GM23338 (cell line): Measurements from ENCODE around the gene KRTAP3-2. TPM values are rescaled to one million over a fixed set of nuclear protein-coding genes. Genes with fewer than 3 reads are reported as not detected.

Experiments
- CREB1 ChIP-seq: fragments of 250-450 bp; sonication (Bioruptor Pico); IDR thresholded peaks from 2 replicates; pipeline ENCODE4 v1.5.0; 2020; ENCODE audit warnings: low read depth, mild to moderate bottlenecking, moderate library complexity
- ETS1 ChIP-seq: IDR thresholded peaks from 2 replicates; pipeline ENCODE4 v1.6.1; 2016; ENCODE audit warnings: antibody characterized with exemption
- NANOG ChIP-seq: IDR thresholded peaks from 2 replicates; pipeline ENCODE4 v1.6.1; 2016; ENCODE audit warnings: antibody characterized with exemption, borderline replicate concordance
- REST ChIP-seq: IDR thresholded peaks from one replicate; pipeline ENCODE4 v1.6.1; 2018; ENCODE audit warnings: antibody characterized with exemption; ENCODE audit not compliant: unreplicated experiment
- ZNF114 ChIP-seq: fragments of 250-450 bp; sonication (Bioruptor Pico); IDR thresholded peaks from 2 replicates; pipeline ENCODE4 v1.5.0; 2020; ENCODE audit warnings: mild to moderate bottlenecking, moderate library complexity
- polyA plus RNA-seq: library from polyadenylated mRNA; unstranded; fragments of >200 nt; fragmentation: Nextera tagmentation; extraction: Ambion mirVana; gene quantifications from 2 replicates; pipeline ENCODE4 v1.2.1, GENCODE V29; 2016
- small RNA-seq: library from RNA; depleted of rRNA; stranded (forward); fragments of <200 nt; gene quantifications from one replicate; pipeline ENCODE3, GENCODE V24; 2014; ENCODE audit warnings: low replicate concordance
- total RNA-seq: library from RNA; depleted of rRNA; stranded (reverse); fragments of >200 nt; shearing (Covaris generic); gene quantifications from 2 replicates; pipeline ENCODE4 v1.2.3, GENCODE V29; 2014; rRNA removed
- TF ChIP-seq, protein P1 (sequence below), 2 experiments: fragments of 200-600 bp in 1 of 2; sonication (generic) in 1 of 2; conservative IDR thresholded peaks; 2 replicates each; pipeline versions ENCODE4 v1.5.1 to v1.6.1; 2016 to 2017; ENCODE audit warnings: antibody characterized with exemption in 2 of 2, low read depth in 2 of 2, mild to moderate bottlenecking in 2 of 2, moderate library complexity in 1 of 2

KRTAP3-2 gene
- total and polyA plus RNA-seq, 2 experiments from 2014 or later = not detected

DNA sequence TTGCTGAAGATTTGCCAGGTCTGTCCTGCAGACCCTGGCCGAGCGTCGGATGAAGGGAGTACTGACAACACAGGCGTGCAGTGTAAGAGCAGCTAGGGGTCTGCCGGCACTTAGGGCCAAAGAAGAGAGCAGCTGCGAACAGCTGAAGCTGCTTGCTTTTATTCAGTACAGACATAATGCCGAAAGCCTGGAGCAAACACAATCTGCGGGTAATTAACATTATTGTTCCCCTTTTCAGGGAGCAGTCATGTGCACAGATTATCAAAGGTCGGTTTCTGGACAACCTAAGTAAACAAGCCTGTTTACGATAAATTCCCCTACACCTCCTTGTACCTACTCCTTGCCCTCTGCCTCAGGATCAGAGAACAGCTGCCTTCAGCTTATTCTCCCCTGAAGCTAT lies 50.3 kb downstream of the KRTAP3-2 start (continued):
- TF ChIP-seq ETS1 (no peak), NANOG (no peak), CREB1 (CRISPR knock-in tag) (no peak), REST (no peak), ZNF114 (CRISPR knock-in tag) (no peak)
- TF ChIP-seq, protein P1, sequence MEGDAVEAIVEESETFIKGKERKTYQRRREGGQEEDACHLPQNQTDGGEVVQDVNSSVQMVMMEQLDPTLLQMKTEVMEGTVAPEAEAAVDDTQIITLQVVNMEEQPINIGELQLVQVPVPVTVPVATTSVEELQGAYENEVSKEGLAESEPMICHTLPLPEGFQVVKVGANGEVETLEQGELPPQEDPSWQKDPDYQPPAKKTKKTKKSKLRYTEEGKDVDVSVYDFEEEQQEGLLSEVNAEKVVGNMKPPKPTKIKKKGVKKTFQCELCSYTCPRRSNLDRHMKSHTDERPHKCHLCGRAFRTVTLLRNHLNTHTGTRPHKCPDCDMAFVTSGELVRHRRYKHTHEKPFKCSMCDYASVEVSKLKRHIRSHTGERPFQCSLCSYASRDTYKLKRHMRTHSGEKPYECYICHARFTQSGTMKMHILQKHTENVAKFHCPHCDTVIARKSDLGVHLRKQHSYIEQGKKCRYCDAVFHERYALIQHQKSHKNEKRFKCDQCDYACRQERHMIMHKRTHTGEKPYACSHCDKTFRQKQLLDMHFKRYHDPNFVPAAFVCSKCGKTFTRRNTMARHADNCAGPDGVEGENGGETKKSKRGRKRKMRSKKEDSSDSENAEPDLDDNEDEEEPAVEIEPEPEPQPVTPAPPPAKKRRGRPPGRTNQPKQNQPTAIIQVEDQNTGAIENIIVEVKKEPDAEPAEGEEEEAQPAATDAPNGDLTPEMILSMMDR (conservative IDR thresholded peaks at IDR 0.05; ENCODE audit: low read depth in 2 of 2) = no peak

Small RNA genes lying within 50 kb of the gene (small RNA-seq; reads per million reads assigned to genes)
- gene KRTAP3-4P = not detected

Other genes with a start within 250 kb of the KRTAP3-2 start
Only the 30 nearest of the 37 such genes appear.
- not detected in 2 replicates for gene KRT28, start 199.9 kb downstream of the KRTAP3-2 start, total RNA-seq
- gene KRT28, start 199.9 kb downstream of the KRTAP3-2 start, polyA plus RNA-seq = not detected in 2 replicates
- 7.8 and 9.6 TPM in 2 replicates for gene KRT10, start 177.3 kb downstream of the KRTAP3-2 start, total RNA-seq
- gene KRT10, start 177.3 kb downstream of the KRTAP3-2 start, polyA plus RNA-seq = 117 and 123 TPM in 2 replicates
- not detected in 2 replicates for gene KRT12, start 132.7 kb downstream of the KRTAP3-2 start, total RNA-seq
- not detected in 2 replicates for gene KRT12, start 132.7 kb downstream of the KRTAP3-2 start, polyA plus RNA-seq
- not detected in 2 replicates for gene KRT20, start 114.7 kb downstream of the KRTAP3-2 start, total RNA-seq
- gene KRT20, start 114.7 kb downstream of the KRTAP3-2 start, polyA plus RNA-seq = not detected in 2 replicates
- gene KRT23, start 62.3 kb downstream of the KRTAP3-2 start, total RNA-seq = not detected in 2 replicates
- not detected in 2 replicates for gene KRT23, start 62.3 kb downstream of the KRTAP3-2 start, polyA plus RNA-seq
- gene KRT39, start 33.0 kb downstream of the KRTAP3-2 start, total RNA-seq = not detected in 2 replicates
- not detected in 2 replicates for gene KRT39, start 33.0 kb downstream of the KRTAP3-2 start, polyA plus RNA-seq
- gene KRT40, start 15.6 kb downstream of the KRTAP3-2 start, total RNA-seq = not detected in 2 replicates
- not detected in 2 replicates for gene KRT40, start 15.6 kb downstream of the KRTAP3-2 start, polyA plus RNA-seq
- not detected in 2 replicates for gene KRTAP3-3, start 5.7 kb downstream of the KRTAP3-2 start, total RNA-seq
- not detected in 2 replicates for gene KRTAP3-3, start 5.7 kb downstream of the KRTAP3-2 start, polyA plus RNA-seq
- not detected in 2 replicates for gene KRTAP3-1, start 9.2 kb upstream of the KRTAP3-2 start, total RNA-seq
- gene KRTAP3-1, start 9.2 kb upstream of the KRTAP3-2 start, polyA plus RNA-seq = not detected in 2 replicates
- not detected in 2 replicates for gene KRTAP1-5, start 27.3 kb upstream of the KRTAP3-2 start, total RNA-seq
- not detected in 2 replicates for gene KRTAP1-5, start 27.3 kb upstream of the KRTAP3-2 start, polyA plus RNA-seq
- not detected in 2 replicates for gene KRTAP1-4, start 30.3 kb upstream of the KRTAP3-2 start, total RNA-seq
- not detected in 2 replicates for gene KRTAP1-4, start 30.3 kb upstream of the KRTAP3-2 start, polyA plus RNA-seq
- gene KRTAP1-3, start 35.0 kb upstream of the KRTAP3-2 start, total RNA-seq = not detected in 2 replicates
- not detected in 2 replicates for gene KRTAP1-3, start 35.0 kb upstream of the KRTAP3-2 start, polyA plus RNA-seq
- gene KRTAP1-1, start 41.5 kb upstream of the KRTAP3-2 start, total RNA-seq = not detected in 2 replicates
- gene KRTAP1-1, start 41.5 kb upstream of the KRTAP3-2 start, polyA plus RNA-seq = not detected in 2 replicates
- gene KRTAP2-1, start 47.4 kb upstream of the KRTAP3-2 start, total RNA-seq = not detected in 2 replicates
- not detected in 2 replicates for gene KRTAP2-1, start 47.4 kb upstream of the KRTAP3-2 start, polyA plus RNA-seq
- gene KRTAP2-2, start 55.3 kb upstream of the KRTAP3-2 start, total RNA-seq = not detected in 2 replicates
- not detected in 2 replicates for gene KRTAP2-2, start 55.3 kb upstream of the KRTAP3-2 start, polyA plus RNA-seq
- not detected in 2 replicates for gene KRTAP2-3, start 60.2 kb upstream of the KRTAP3-2 start, total RNA-seq
- gene KRTAP2-3, start 60.2 kb upstream of the KRTAP3-2 start, polyA plus RNA-seq = not detected in 2 replicates
- gene KRTAP2-4, start 66.0 kb upstream of the KRTAP3-2 start, total RNA-seq = not detected in 2 replicates
- gene KRTAP2-4, start 66.0 kb upstream of the KRTAP3-2 start, polyA plus RNA-seq = not detected in 2 replicates
- not detected in 2 replicates for gene KRTAP4-7, start 84.2 kb upstream of the KRTAP3-2 start, total RNA-seq
- not detected in 2 replicates for gene KRTAP4-7, start 84.2 kb upstream of the KRTAP3-2 start, polyA plus RNA-seq
- gene KRTAP4-8, start 98.2 kb upstream of the KRTAP3-2 start, total RNA-seq = not detected in 2 replicates
- not detected in 2 replicates for gene KRTAP4-8, start 98.2 kb upstream of the KRTAP3-2 start, polyA plus RNA-seq
- gene KRTAP4-16, start 102.3 kb upstream of the KRTAP3-2 start, total RNA-seq = not detected in 2 replicates
- not detected in 2 replicates for gene KRTAP4-16, start 102.3 kb upstream of the KRTAP3-2 start, polyA plus RNA-seq
- gene KRTAP4-9, start 105.5 kb upstream of the KRTAP3-2 start, total RNA-seq = not detected in 2 replicates
- not detected in 2 replicates for gene KRTAP4-9, start 105.5 kb upstream of the KRTAP3-2 start, polyA plus RNA-seq
- gene KRTAP4-11, start 118.5 kb upstream of the KRTAP3-2 start, total RNA-seq = not detected in 2 replicates
- gene KRTAP4-11, start 118.5 kb upstream of the KRTAP3-2 start, polyA plus RNA-seq = not detected in 2 replicates
- gene KRTAP4-12, start 124.3 kb upstream of the KRTAP3-2 start, total RNA-seq = not detected in 2 replicates
- not detected in 2 replicates for gene KRTAP4-12, start 124.3 kb upstream of the KRTAP3-2 start, polyA plus RNA-seq
- gene KRTAP4-6, start 140.6 kb upstream of the KRTAP3-2 start, total RNA-seq = not detected in 2 replicates
- not detected in 2 replicates for gene KRTAP4-6, start 140.6 kb upstream of the KRTAP3-2 start, polyA plus RNA-seq
- gene KRTAP4-5, start 149.9 kb upstream of the KRTAP3-2 start, total RNA-seq = not detected in 2 replicates
- not detected in 2 replicates for gene KRTAP4-5, start 149.9 kb upstream of the KRTAP3-2 start, polyA plus RNA-seq
- gene KRTAP4-4, start 160.8 kb upstream of the KRTAP3-2 start, total RNA-seq = not detected in 2 replicates
- gene KRTAP4-4, start 160.8 kb upstream of the KRTAP3-2 start, polyA plus RNA-seq = not detected in 2 replicates
- not detected in 2 replicates for gene KRTAP4-3, start 168.3 kb upstream of the KRTAP3-2 start, total RNA-seq
- gene KRTAP4-3, start 168.3 kb upstream of the KRTAP3-2 start, polyA plus RNA-seq = not detected in 2 replicates
- gene KRTAP4-2, start 178.3 kb upstream of the KRTAP3-2 start, total RNA-seq = not detected in 2 replicates
- gene KRTAP4-2, start 178.3 kb upstream of the KRTAP3-2 start, polyA plus RNA-seq = not detected in 2 replicates
- not detected in 2 replicates for gene KRTAP4-1, start 185.0 kb upstream of the KRTAP3-2 start, total RNA-seq
- not detected in 2 replicates for gene KRTAP4-1, start 185.0 kb upstream of the KRTAP3-2 start, polyA plus RNA-seq
- not detected in 2 replicates for gene KRTAP9-1, start 190.0 kb upstream of the KRTAP3-2 start, total RNA-seq
- not detected in 2 replicates for gene KRTAP9-1, start 190.0 kb upstream of the KRTAP3-2 start, polyA plus RNA-seq